NCI-H748 (cell line): Measurements from ENCODE around the gene GRM5.
"Not testable (repeated sequence)": the region's sequence is repeated elsewhere in the genome, so short reads cannot be mapped to it uniquely, and the experiment has no call there.

Experiments
- DNase-seq: peaks from one replicate; lab custom pipeline; 2025; ENCODE audit not compliant: unreplicated experiment; lab: John Stamatoyannopoulos, UW

The GRM5 gene

GRCh38 chr11:88843766-88844426, 221.9 kb downstream of the GRM5 start:
- not testable (repeated sequence) for DNase-seq

GRCh38 chr11:88838139-88838538, 227.6 kb downstream of the GRM5 start:
- DNase-seq = not testable (repeated sequence)

- not testable (repeated sequence) for DNase-seq
Measured at GRCh38 chr11:88835709-88836108, 230.1 kb downstream of the GRM5 start.

- no peak for DNase-seq
Measured at GRCh38 chr11:88831303-88831890, 234.4 kb downstream of the GRM5 start.

GRCh38 chr11:88827018-88827676, 238.6 kb downstream of the GRM5 start:
- DNase-seq = no peak

GRCh38 chr11:88819616-88820015, 246.2 kb downstream of the GRM5 start:
- DNase-seq = no peak

GRCh38 chr11:88818978-88819377, 246.8 kb downstream of the GRM5 start:
- DNase-seq = no peak

- DNase-seq = no peak
Measured at GRCh38 chr11:88815505-88815904, 250.3 kb downstream of the GRM5 start.

- DNase-seq = no peak
Measured at GRCh38 chr11:88814076-88814475, 251.7 kb downstream of the GRM5 start.

- no peak for DNase-seq
Measured at GRCh38 chr11:88813233-88813915, 252.4 kb downstream of the GRM5 start.

- DNase-seq = no peak
Measured at GRCh38 chr11:88810420-88811097, 255.2 kb downstream of the GRM5 start.

- DNase-seq = no peak
Measured at GRCh38 chr11:88809126-88809525, 256.7 kb downstream of the GRM5 start.

- no peak for DNase-seq
Measured at GRCh38 chr11:88807349-88807748, 258.4 kb downstream of the GRM5 start.

GRCh38 chr11:88806410-88806809, 259.4 kb downstream of the GRM5 start:
- DNase-seq = no peak

- no peak for DNase-seq
Measured at GRCh38 chr11:88801484-88802123, 264.2 kb downstream of the GRM5 start.

- DNase-seq = no peak
Measured at GRCh38 chr11:88799771-88800500, 265.8 kb downstream of the GRM5 start.

- DNase-seq = no peak
Measured at GRCh38 chr11:88790182-88790581, 275.6 kb downstream of the GRM5 start.

GRCh38 chr11:88779577-88779976, 286.2 kb downstream of the GRM5 start:
- no peak for DNase-seq

GRCh38 chr11:88770475-88771079, 295.2 kb downstream of the GRM5 start:
- DNase-seq = no peak

- DNase-seq = no peak
Measured at GRCh38 chr11:88744140-88744539, 321.6 kb downstream of the GRM5 start.
